ENCODE results near the gene KIAA1755. TPM values are rescaled to one million over a fixed set of nuclear protein-coding genes. Genes with fewer than 3 reads are reported as not detected.

The KIAA1755 gene
- total and polyA plus RNA-seq, 2 donors (not counting 1 experiment from before 2014, with no cell fraction given), result not detected

- Histone ChIP-seq H3K9me3 (ENCODE audit: control extremely low read depth in 1 of 3, control insufficient read depth in 2 of 3, insufficient read depth in 1 of 3, low read length in 2 of 3) (no peaks in the 10 kb centered on the region), H3K4me3 (ENCODE audit: control extremely low read depth in 1 of 5, extremely low read depth in 1 of 5, insufficient read depth in 1 of 5, low read depth in 2 of 5, low read length in 4 of 5) (no peak overlapping the region), H3K36me3 (replicated peaks in 1 of 2; ENCODE audit: control extremely low read depth in 1 of 2, control insufficient read depth in 1 of 2, extremely low read depth in 1 of 2, insufficient read depth in 2 of 2, low read length in 1 of 2) (no peaks in the 10 kb centered on the region), H3K27ac (ENCODE audit: low read length in 2 of 2) (no peak overlapping the region), H3K79me2 (ENCODE audit: control insufficient read depth, insufficient read depth, low read length) (no peaks in the 10 kb centered on the region), H3K4me2 (replicated peaks; ENCODE audit: low read depth, low read length, poor library complexity, severe bottlenecking) (no peak overlapping the region), H4K20me1 (ENCODE audit: control insufficient read depth, insufficient read depth, low read length, poor library complexity, severe bottlenecking) (no peaks in the 10 kb centered on the region), H3K4me1 (ENCODE audit: control insufficient read depth in 2 of 2, insufficient read depth in 2 of 2, low read length in 2 of 2) (no peaks in the 10 kb centered on the region), H3K27me3 (replicated peaks in 1 of 4; ENCODE audit: control extremely low read depth in 1 of 4, control insufficient read depth in 3 of 4, insufficient read depth in 4 of 4, low read length in 3 of 4) (peaks cover 0 to 8% (median 1%) of the 10 kb centered on the region in 4 experiments), H2AFZ (ENCODE audit: insufficient read depth, low read depth, low read length, poor library complexity, severe bottlenecking) (no peak overlapping the region), H3K9ac (ENCODE audit: low read length) (no peak overlapping the region)
- Mint-ChIP-seq H3K27me3 (peaks cover 30% of the 10 kb centered on the region), H3K27ac (no peak overlapping the region), H3K9me3 (ENCODE audit: insufficient read depth) (no peaks in the 10 kb centered on the region), H3K4me3 (no peak overlapping the region), H3K4me1 (no peaks in the 10 kb centered on the region)
- ChIA-PET CTCF (no interaction called here), POLR2A (no interaction called here)
- TF ChIP-seq CTCF (IDR thresholded peaks at IDR 0.05) (no peak), EZH2 (IDR thresholded peaks at IDR 0.05; ENCODE audit: borderline replicate concordance, insufficient read depth, low read depth, low read length, poor library complexity, severe bottlenecking) (no peak)
- no peak for ATAC-seq (ENCODE audit: low read depth)
- intact Hi-C loops (cut with micrococcal nuclease), result no loop called here
- WGBS (ENCODE audit: insufficient coverage), result 85% methylated on average over 5 of the region's 11 CpGs
- DNase-seq, result no peak
Observed at GRCh38 chr20:38294076-38294591, 33.6 kb upstream of the KIAA1755 start.

- Histone ChIP-seq H3K4me2 (replicated peaks; ENCODE audit: low read depth, low read length, poor library complexity, severe bottlenecking) (no peak overlapping the region), H3K27me3 (replicated peaks in 1 of 4; ENCODE audit: control extremely low read depth in 1 of 4, control insufficient read depth in 3 of 4, insufficient read depth in 4 of 4, low read length in 3 of 4) (peaks cover 0 to 11% (median 1%) of the 10 kb centered on the region in 4 experiments), H3K4me3 (ENCODE audit: control extremely low read depth in 1 of 5, extremely low read depth in 1 of 5, insufficient read depth in 1 of 5, low read depth in 2 of 5, low read length in 4 of 5) (no peak overlapping the region), H2AFZ (ENCODE audit: insufficient read depth, low read depth, low read length, poor library complexity, severe bottlenecking) (no peak overlapping the region), H3K36me3 (replicated peaks in 1 of 2; ENCODE audit: control extremely low read depth in 1 of 2, control insufficient read depth in 1 of 2, extremely low read depth in 1 of 2, insufficient read depth in 2 of 2, low read length in 1 of 2) (no peaks in the 10 kb centered on the region), H3K27ac (ENCODE audit: low read length in 2 of 2) (no peak overlapping the region), H3K9me3 (ENCODE audit: control extremely low read depth in 1 of 3, control insufficient read depth in 2 of 3, insufficient read depth in 1 of 3, low read length in 2 of 3) (no peaks in the 10 kb centered on the region), H4K20me1 (ENCODE audit: control insufficient read depth, insufficient read depth, low read length, poor library complexity, severe bottlenecking) (no peaks in the 10 kb centered on the region), H3K79me2 (ENCODE audit: control insufficient read depth, insufficient read depth, low read length) (no peaks in the 10 kb centered on the region), H3K9ac (ENCODE audit: low read length) (no peak overlapping the region), H3K4me1 (ENCODE audit: control insufficient read depth in 2 of 2, insufficient read depth in 2 of 2, low read length in 2 of 2) (no peaks in the 10 kb centered on the region)
- ATAC-seq (ENCODE audit: low read depth) (no peak), DNase-seq (no peak)
- H3K4me3 Mint-ChIP-seq, result no peak overlapping the region
- POLR2A ChIA-PET, result no interaction called here
- intact Hi-C loops (cut with micrococcal nuclease), result no loop called here
- CTCF ChIA-PET, result no interaction called here
- no peaks in the 10 kb centered on the region for H3K4me1 Mint-ChIP-seq
- TF ChIP-seq CTCF (IDR thresholded peaks at IDR 0.05), result no peak
- no peak for TF ChIP-seq EZH2 (IDR thresholded peaks at IDR 0.05; ENCODE audit: borderline replicate concordance, insufficient read depth, low read depth, low read length, poor library complexity, severe bottlenecking)
- no peaks in the 10 kb centered on the region for H3K9me3 Mint-ChIP-seq (ENCODE audit: insufficient read depth)
- peaks cover 35% of the 10 kb centered on the region for H3K27me3 Mint-ChIP-seq
- 97% methylated on average over 2 of the region's 7 CpGs for WGBS (ENCODE audit: insufficient coverage)
- H3K27ac Mint-ChIP-seq, result no peak overlapping the region
Observed at GRCh38 chr20:38293491-38294065, 33.0 kb upstream of the KIAA1755 start.
